HCT116 (cell line): ENCODE measurements around the gene UVSSA. TPM values are rescaled to one million over a fixed set of nuclear protein-coding genes. Genes with fewer than 3 reads are reported as not detected.

Experiments
- ATAC-seq: fragments of 200-7000 bp; cut with Tn5 transposase; 2 replicates; pipeline ENCODE4 v1.9.1; 2020; ENCODE audit warnings: mild to moderate bottlenecking, moderate library complexity
- BruUV-seq: library from RNA; stranded (reverse); fragments of 400-500 nt; replicated peaks from 2 replicates; lab custom pipeline; 2021; lab: Mats Ljungman, UMichigan
- CTCF ChIA-PET: fragments of 300-600 bp; sonication (Branson Sonifier 250); formaldehyde crosslinking; loops from one replicate; lab custom pipeline; 2021; ENCODE audit warnings: antibody characterized with exemption; lab: Charles Lee
- POLR2A ChIA-PET: fragments of 300-600, 350-600 bp; sonication (Branson Sonifier 250); formaldehyde crosslinking; loops from one replicate; lab custom pipeline; 2021; ENCODE audit warnings: antibody characterized with exemption; lab: Charles Lee
- RAD21 ChIA-PET, 2 experiments: fragments of 300-600 bp; sonication (Branson Sonifier 250); formaldehyde crosslinking; loops; one replicate each; lab custom pipeline; 2023; ENCODE audit warnings: low total read pairs in 2 of 2; ENCODE audit not compliant: uncharacterized antibody in 2 of 2, unreplicated experiment in 2 of 2, low non-redundant PET in 1 of 2; lab: Charles Lee
- DNase-seq: peaks from one replicate; pipeline ENCODE4 v3.0.0-alpha.2; 2010; ENCODE audit warnings: low read depth, low spot score
- H2AFZ ChIP-seq: fragments of 200-600 bp; shearing (Covaris generic), sonication (generic); 2 replicates; pipeline ENCODE4 v1.6.1; 2017; ENCODE audit warnings: low read depth, mixed run types, mixed read lengths, antibody characterized with exemption, low read length; ENCODE audit not compliant: poor library complexity, severe bottlenecking
- H3K27ac ChIP-seq: 2 replicates; pipeline ENCODE4 v1.5.1; 2012; ENCODE audit warnings: low read depth, low read length
- H3K27me3 ChIP-seq: fragments of 200-600 bp; sonication (generic); 2 replicates; pipeline ENCODE4 v1.6.1; 2016; ENCODE audit warnings: mixed run types, low read length, mixed read lengths; ENCODE audit not compliant: insufficient read depth
- H3K36me3 ChIP-seq, 2 experiments: fragments of 200-500 bp in 1 of 2; fragments of 200-600 bp in 1 of 2; sonication (Bioruptor generic) in 1 of 2; sonication (generic) in 1 of 2; 2 replicates each; pipeline versions ENCODE4 v1.5.1 to v1.6.1; 2014 to 2016; ENCODE audit warnings: low read length in 2 of 2, inconsistent platforms in 1 of 2, mixed read lengths in 1 of 2, mixed run types in 1 of 2; ENCODE audit not compliant: insufficient read depth in 2 of 2, control insufficient read depth in 1 of 2
- H3K4me1 ChIP-seq, 2 experiments: fragments of 200-600 bp in 1 of 2; sonication (generic) in 1 of 2; 2 replicates each; pipeline versions ENCODE4 v1.5.1 to v1.6.1; 2012 to 2017; ENCODE audit warnings: low read length in 2 of 2, inconsistent platforms in 1 of 2, mild to moderate bottlenecking in 1 of 2, mixed read lengths in 1 of 2, mixed run types in 1 of 2, moderate library complexity in 1 of 2; ENCODE audit not compliant: insufficient read depth in 2 of 2, control insufficient read depth in 1 of 2
- H3K4me2 ChIP-seq: fragments of 200-600 bp; sonication (generic); 2 replicates; pipeline ENCODE4 v1.6.1; 2017; ENCODE audit warnings: mixed run types, low read length, mixed read lengths
- H3K4me3 ChIP-seq, 2 experiments: fragments of 200-600 bp in 1 of 2; sonication (generic) in 1 of 2; replicated peaks in 1 of 2; 2 replicates each; pipeline ENCODE4 v1.5.1; 2011 to 2016; ENCODE audit warnings: low read length in 2 of 2, control low read depth in 1 of 2, low read depth in 1 of 2, mild to moderate bottlenecking in 1 of 2, mixed read lengths in 1 of 2, mixed run types in 1 of 2
- H3K79me2 ChIP-seq: fragments of 200-600 bp; sonication (generic); 2 replicates; pipeline ENCODE4 v1.6.1; 2017; ENCODE audit warnings: mild to moderate bottlenecking, mixed run types, low read length, moderate library complexity, mixed read lengths; ENCODE audit not compliant: insufficient read depth
- H3K9ac ChIP-seq: fragments of 200-600 bp; sonication (generic); 2 replicates; pipeline ENCODE4 v1.6.1; 2016; ENCODE audit warnings: low read length, mixed read lengths
- H3K9me2 ChIP-seq: fragments of 200-600 bp; sonication (generic), shearing (Covaris generic); 2 replicates; pipeline ENCODE4 v1.6.1; 2017; ENCODE audit warnings: mixed run types, mild to moderate bottlenecking, moderate library complexity; ENCODE audit not compliant: insufficient read depth
- H3K9me3 ChIP-seq, 2 experiments: fragments of 200-500 bp in 1 of 2; fragments of 200-600 bp in 1 of 2; sonication (Bioruptor generic) in 1 of 2; sonication (generic) in 1 of 2; 2 replicates each; pipeline ENCODE4 v1.6.1; 2014 to 2017; ENCODE audit warnings: low read length in 2 of 2, mixed read lengths in 2 of 2, inconsistent platforms in 1 of 2, low read depth in 1 of 2, mild to moderate bottlenecking in 1 of 2, mixed run types in 1 of 2, moderate library complexity in 1 of 2; ENCODE audit not compliant: control insufficient read depth in 1 of 2, insufficient read depth in 1 of 2
- H4K20me1 ChIP-seq: fragments of 200-600 bp; sonication (generic), shearing (Covaris generic); 2 replicates; pipeline ENCODE4 v1.6.1; 2017; ENCODE audit warnings: mixed run types, mild to moderate bottlenecking, moderate library complexity; ENCODE audit not compliant: insufficient read depth
- CBX3 ChIP-seq: IDR thresholded peaks from 2 replicates; pipeline ENCODE4 v1.6.1; 2012; ENCODE audit warnings: low read depth
- ELF1 ChIP-seq: IDR thresholded peaks from 2 replicates; pipeline ENCODE4 v1.6.1; 2012; ENCODE audit warnings: low read depth, borderline replicate concordance
- EZH2phosphoT487 ChIP-seq: fragments of 200-600 bp; IDR thresholded peaks from 2 replicates; pipeline ENCODE4 v1.6.1; 2018; ENCODE audit warnings: antibody characterized with exemption, borderline replicate concordance
- FOSL1 ChIP-seq: IDR thresholded peaks from 2 replicates; pipeline ENCODE4 v1.6.1; 2012; ENCODE audit warnings: low read depth
- JUND ChIP-seq: IDR thresholded peaks from 2 replicates; pipeline ENCODE4 v1.6.1; 2012
- POLR2A ChIP-seq: IDR thresholded peaks from 2 replicates; pipeline ENCODE4 v1.7.0; 2011; ENCODE audit warnings: borderline replicate concordance; ENCODE audit not compliant: insufficient read depth, insufficient read length; ENCODE audit errors: extremely low read depth
- POLR2AphosphoS5 ChIP-seq: IDR thresholded peaks from 2 replicates; pipeline ENCODE4 v1.6.1; 2011; ENCODE audit warnings: mild to moderate bottlenecking, low read depth, low read length, moderate library complexity
- SIN3A ChIP-seq: IDR thresholded peaks from 2 replicates; pipeline ENCODE4 v1.6.1; 2012; ENCODE audit warnings: low read depth
- SP1 ChIP-seq: IDR thresholded peaks from 2 replicates; pipeline ENCODE4 v1.6.1; 2012; ENCODE audit warnings: low read depth
- SRF ChIP-seq: IDR thresholded peaks from 2 replicates; pipeline ENCODE4 v1.6.1; 2012; ENCODE audit warnings: low read depth
- ZBTB33 ChIP-seq: IDR thresholded peaks from 2 replicates; pipeline ENCODE4 v1.6.1; 2011; ENCODE audit warnings: mild to moderate bottlenecking, low read length, moderate library complexity; ENCODE audit not compliant: insufficient replicate concordance; ENCODE audit errors: extremely low read depth
- ZFX ChIP-seq: fragments of 450-650 bp; IDR thresholded peaks from 2 replicates; pipeline ENCODE4 v1.6.1; 2017
- ZNF274 ChIP-seq: fragments of 200-500 bp; sonication (Bioruptor generic); IDR thresholded peaks from 2 replicates; pipeline ENCODE4 v1.6.1; 2014; ENCODE audit warnings: mild to moderate bottlenecking, low read depth, low read length, inconsistent platforms
- intact Hi-C: fragments of 100-400 bp; cut with micrococcal nuclease; formaldehyde crosslinking; loops from 2 replicates; pipeline ENCODE4 v1.10.0; 2022
- total RNA-seq: library from RNA; stranded (reverse); gene quantifications from one replicate; pipeline ENCODE4 v1.2.1, GENCODE V29; 2021; ENCODE audit not compliant: unreplicated experiment

Gene UVSSA
- total RNA-seq, 1 experiment from 2014 or later, result 30.5 TPM

DNA sequence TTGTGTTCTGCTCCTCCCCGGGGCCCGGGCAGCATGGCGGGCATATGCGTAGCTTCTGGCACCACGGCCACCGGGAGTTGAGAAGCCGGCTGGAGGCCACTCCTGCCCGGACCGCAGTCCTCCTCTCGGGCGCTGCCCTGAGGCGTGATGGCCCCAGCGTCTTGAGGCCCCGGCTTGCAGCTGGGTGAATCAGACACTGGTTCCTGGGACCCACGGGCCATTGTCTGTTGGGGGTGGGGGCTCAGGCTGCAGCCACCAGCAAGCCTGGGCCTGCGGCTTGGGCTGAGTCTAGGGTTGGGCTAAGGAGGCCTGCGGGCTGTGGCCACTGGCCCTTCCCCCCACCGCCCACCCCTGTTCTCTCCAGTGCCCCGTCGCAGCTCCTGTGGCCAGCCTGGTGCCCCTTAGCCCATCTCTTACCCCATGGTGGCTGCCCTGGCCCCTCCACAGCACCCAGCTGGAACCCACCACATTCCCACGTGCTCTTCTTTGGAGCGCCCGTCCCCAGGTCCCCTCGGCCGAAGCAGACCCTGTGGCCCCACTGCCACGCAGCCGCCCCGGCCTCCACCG, 6.7 kb upstream of the UVSSA start:
- POLR2A ChIA-PET, result no interaction called here
- BruUV-seq, result no TSS peak
- DNase-seq, result no peak
- TF ChIP-seq ZNF274, result no peak
- no peak for TF ChIP-seq CBX3
- no peak for TF ChIP-seq POLR2AphosphoS5
- no peak for TF ChIP-seq SRF
- TF ChIP-seq ZBTB33, result no peak
- TF ChIP-seq SIN3A, result no peak
- TF ChIP-seq POLR2A, result no peak
- TF ChIP-seq FOSL1, result no peak
- no peak for TF ChIP-seq ELF1
- TF ChIP-seq EZH2phosphoT487, result no peak
- TF ChIP-seq ZFX, result no peak
- TF ChIP-seq JUND, result no peak
- no peak for TF ChIP-seq SP1
- Histone ChIP-seq H3K4me1 (peaks cover 9 to 39% of the 10 kb centered on the region in 2 experiments; a peak in 3 of 4 replicates), H3K36me3 (peaks cover 9 to 42% of the 10 kb centered on the region in 2 experiments), H3K9me3 (no peaks in the 10 kb centered on the region), H3K79me2 (peaks cover 6% of the 10 kb centered on the region; the same call in 1 of the 2 replicates), H3K27me3 (no peaks in the 10 kb centered on the region), H3K4me2 (no peak overlapping the region), H3K9me2 (no peaks in the 10 kb centered on the region), H4K20me1 (no peaks in the 10 kb centered on the region), H3K4me3 (no peak overlapping the region), H3K9ac (no peak overlapping the region), H2AFZ (no peak overlapping the region), H3K27ac (no peak overlapping the region)
- RAD21 ChIA-PET, result no interaction called here
- intact Hi-C loops, result no loop called here
- no peak for ATAC-seq
- CTCF ChIA-PET, result no interaction called here
